ENCODE data around the gene PRKG1. TPM values are rescaled to one million over a fixed set of nuclear protein-coding genes. Genes with fewer than 3 reads are reported as not detected.

PRKG1 gene
- total RNA-seq, 5 donors from 2014 or later (not counting 1 experiment from before 2014, with no cell fraction given), result 0.03 to 0.26 (median 0.19) TPM; not detected in 1

- H3K27me3 ChIP-seq (replicated peaks in 1 of 2; ENCODE audit: control insufficient read depth in 2 of 2, extremely low read depth in 1 of 2, insufficient read depth in 2 of 2, low read length in 1 of 2), result no peaks in the 10 kb centered on the region
- Mint-ChIP-seq H3K9me3 (no peaks in the 10 kb centered on the region), H3K4me3 (no peak overlapping the region), H3K36me3 (no peaks in the 10 kb centered on the region), H3K4me1 (no peaks in the 10 kb centered on the region), H3K27ac (no peak overlapping the region), H3K27me3 (peaks cover 1 to 7% of the 10 kb centered on the region in 2 donors)
- no CpG with 5 or more reads among the region's 4 CpGs for WGBS (ENCODE audit: insufficient coverage)
- H3K4me1 ChIP-seq (ENCODE audit: control insufficient read depth in 1 of 2, extremely low read depth in 1 of 2, insufficient read depth in 2 of 2, low read length in 2 of 2), result no peaks in the 10 kb centered on the region
- ATAC-seq (replicated peaks in 1 of 4), result no peak
- CTCF ChIA-PET, result no interaction called here
- no peaks in the 10 kb centered on the region for H3K36me3 ChIP-seq (ENCODE audit: control insufficient read depth in 2 of 2, extremely low read depth in 1 of 2, insufficient read depth in 1 of 2, low read length in 1 of 2)
- no peak overlapping the region for H3K27ac ChIP-seq (ENCODE audit: low read length)
- H3K4me3 ChIP-seq (ENCODE audit: control insufficient read depth in 1 of 2, extremely low read depth in 1 of 2, low read length in 1 of 2), result no peak overlapping the region
- no peaks in the 10 kb centered on the region for H3K9me3 ChIP-seq
- POLR2A ChIA-PET, result no interaction called here
- no peak for DNase-seq
Measured at GRCh38 chr10:51642581-51642980, 568.3 kb downstream of the PRKG1 start.

DNA sequence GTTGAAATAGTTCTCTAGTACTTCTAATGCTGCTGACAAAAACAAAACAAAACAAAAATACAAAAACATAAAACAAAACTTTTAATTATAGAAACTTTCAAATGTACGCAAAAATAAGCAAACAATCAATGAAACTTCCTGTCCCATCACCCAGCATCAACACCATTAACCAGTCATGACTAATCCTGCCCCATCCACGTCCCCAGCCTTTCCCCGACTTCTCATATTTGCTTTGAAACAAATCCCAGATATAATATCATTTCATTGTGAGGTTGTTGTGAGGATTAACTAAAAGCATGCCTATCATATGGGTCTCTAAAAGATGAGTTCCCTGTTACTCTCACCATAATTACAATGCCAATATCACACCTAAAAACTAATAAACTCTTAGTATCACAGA is 569.4 kb downstream of the PRKG1 start:
- Mint-ChIP-seq H3K4me1 (no peaks in the 10 kb centered on the region), H3K4me3 (no peak overlapping the region), H3K36me3 (no peaks in the 10 kb centered on the region), H3K27ac (no peak overlapping the region), H3K27me3 (peaks cover 0 to 7% of the 10 kb centered on the region in 2 donors), H3K9me3 (no peaks in the 10 kb centered on the region)
- ChIA-PET CTCF (interaction anchor here in 1 of 2 donors (0.5 kb wide), 1 partner anchor 316 kb away, joined by 3 read pairs; no protein-coding TSS in a partner anchor), POLR2A (no interaction called here)
- Histone ChIP-seq H3K9me3 (no peaks in the 10 kb centered on the region), H3K4me1 (ENCODE audit: control insufficient read depth in 1 of 2, extremely low read depth in 1 of 2, insufficient read depth in 2 of 2, low read length in 2 of 2) (no peaks in the 10 kb centered on the region), H3K4me3 (ENCODE audit: control insufficient read depth in 1 of 2, extremely low read depth in 1 of 2, low read length in 1 of 2) (no peak overlapping the region), H3K27me3 (replicated peaks in 1 of 2; ENCODE audit: control insufficient read depth in 2 of 2, extremely low read depth in 1 of 2, insufficient read depth in 2 of 2, low read length in 1 of 2) (no peaks in the 10 kb centered on the region), H3K36me3 (ENCODE audit: control insufficient read depth in 2 of 2, extremely low read depth in 1 of 2, insufficient read depth in 1 of 2, low read length in 1 of 2) (no peaks in the 10 kb centered on the region), H3K27ac (ENCODE audit: low read length) (no peak overlapping the region)
- DNase-seq, result no peak
- WGBS (ENCODE audit: insufficient coverage), result no CpG with 5 or more reads among the region's 3 CpGs
- no peak for ATAC-seq (replicated peaks in 1 of 4)

DNA sequence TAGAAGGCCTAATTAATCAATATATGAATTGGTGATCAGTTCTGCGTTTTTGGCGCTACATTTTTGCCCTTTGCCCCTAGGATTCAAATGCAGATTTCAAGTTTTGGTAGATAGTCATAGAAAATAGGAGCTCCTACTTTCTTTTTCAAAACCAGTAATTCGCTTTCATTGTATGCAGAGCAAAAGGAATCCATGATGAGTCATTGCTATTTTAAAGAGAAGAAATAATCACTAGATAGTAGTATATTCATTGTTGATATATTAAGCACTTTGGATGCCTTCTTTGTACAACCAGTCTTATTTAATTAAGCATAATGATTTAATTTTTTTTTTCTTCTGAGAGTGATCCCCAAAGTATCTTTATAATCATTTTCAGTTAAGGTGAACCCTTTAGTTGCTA is 574.8 kb downstream of the PRKG1 start:
- H3K27ac ChIP-seq (ENCODE audit: low read length), result no peak overlapping the region
- no peaks in the 10 kb centered on the region for H3K9me3 ChIP-seq
- ChIA-PET CTCF (no interaction called here), POLR2A (no interaction called here)
- no peaks in the 10 kb centered on the region for H3K36me3 ChIP-seq (ENCODE audit: control insufficient read depth in 2 of 2, extremely low read depth in 1 of 2, insufficient read depth in 1 of 2, low read length in 1 of 2)
- Mint-ChIP-seq H3K27me3 (peaks cover under 1 to 7% of the 10 kb centered on the region in 2 donors), H3K4me3 (no peak overlapping the region), H3K9me3 (no peaks in the 10 kb centered on the region), H3K27ac (no peak overlapping the region), H3K36me3 (no peaks in the 10 kb centered on the region), H3K4me1 (no peaks in the 10 kb centered on the region)
- ATAC-seq (replicated peaks in 1 of 4) (no peak), DNase-seq (no peak)
- H3K4me3 ChIP-seq (ENCODE audit: control insufficient read depth in 1 of 2, extremely low read depth in 1 of 2, low read length in 1 of 2), result no peak overlapping the region
- WGBS (ENCODE audit: insufficient coverage), result no CpG with 5 or more reads among the region's 3 CpGs
- no peaks in the 10 kb centered on the region for H3K27me3 ChIP-seq (replicated peaks in 1 of 2; ENCODE audit: control insufficient read depth in 2 of 2, extremely low read depth in 1 of 2, insufficient read depth in 2 of 2, low read length in 1 of 2)
- no peaks in the 10 kb centered on the region for H3K4me1 ChIP-seq (ENCODE audit: control insufficient read depth in 1 of 2, extremely low read depth in 1 of 2, insufficient read depth in 2 of 2, low read length in 2 of 2)

- Histone ChIP-seq H3K9me3 (no peaks in the 10 kb centered on the region), H3K27me3 (replicated peaks in 1 of 2; ENCODE audit: control insufficient read depth in 2 of 2, extremely low read depth in 1 of 2, insufficient read depth in 2 of 2, low read length in 1 of 2) (no peaks in the 10 kb centered on the region), H3K27ac (ENCODE audit: low read length) (no peak overlapping the region), H3K4me1 (ENCODE audit: control insufficient read depth in 1 of 2, extremely low read depth in 1 of 2, insufficient read depth in 2 of 2, low read length in 2 of 2) (no peaks in the 10 kb centered on the region), H3K4me3 (ENCODE audit: control insufficient read depth in 1 of 2, extremely low read depth in 1 of 2, low read length in 1 of 2) (no peak overlapping the region), H3K36me3 (ENCODE audit: control insufficient read depth in 2 of 2, extremely low read depth in 1 of 2, insufficient read depth in 1 of 2, low read length in 1 of 2) (no peaks in the 10 kb centered on the region)
- H3K36me3 Mint-ChIP-seq, result no peaks in the 10 kb centered on the region
- H3K9me3 Mint-ChIP-seq, result no peaks in the 10 kb centered on the region
- peaks cover 0 to 4% of the 10 kb centered on the region in 2 donors for H3K27me3 Mint-ChIP-seq
- no peak for DNase-seq
- CTCF ChIA-PET, result interaction anchor here in 1 of 2 donors (0.6 kb wide), 1 partner anchor 25 kb away, joined by 4 read pairs; no protein-coding TSS in a partner anchor
- WGBS (ENCODE audit: insufficient coverage), result 86% methylated on average over 1 of the region's 1 CpG
- POLR2A ChIA-PET, result no interaction called here
- H3K4me3 Mint-ChIP-seq, result no peak overlapping the region
- no peak overlapping the region for H3K27ac Mint-ChIP-seq
- H3K4me1 Mint-ChIP-seq, result no peaks in the 10 kb centered on the region
- ATAC-seq (replicated peaks in 1 of 4), result no peak
Measured at GRCh38 chr10:51651063-51651462, 576.8 kb downstream of the PRKG1 start.

GRCh38 chr10:51653025-51653424 is 578.7 kb downstream of the PRKG1 start:
- Mint-ChIP-seq H3K4me3 (no peak overlapping the region), H3K36me3 (no peaks in the 10 kb centered on the region), H3K4me1 (no peaks in the 10 kb centered on the region), H3K27me3 (peaks cover 12 to 18% of the 10 kb centered on the region in 2 donors), H3K27ac (no peak overlapping the region), H3K9me3 (no peaks in the 10 kb centered on the region)
- CTCF ChIA-PET, result no interaction called here
- no peaks in the 10 kb centered on the region for H3K36me3 ChIP-seq (ENCODE audit: control insufficient read depth in 2 of 2, extremely low read depth in 1 of 2, insufficient read depth in 1 of 2, low read length in 1 of 2)
- no peak for DNase-seq
- no peak overlapping the region for H3K4me3 ChIP-seq (ENCODE audit: control insufficient read depth in 1 of 2, extremely low read depth in 1 of 2, low read length in 1 of 2)
- no peak for ATAC-seq (replicated peaks in 1 of 4)
- POLR2A ChIA-PET, result no interaction called here
- H3K27ac ChIP-seq (ENCODE audit: low read length), result no peak overlapping the region
- H3K4me1 ChIP-seq (ENCODE audit: control insufficient read depth in 1 of 2, extremely low read depth in 1 of 2, insufficient read depth in 2 of 2, low read length in 2 of 2), result no peaks in the 10 kb centered on the region
- no peaks in the 10 kb centered on the region for H3K27me3 ChIP-seq (replicated peaks in 1 of 2; ENCODE audit: control insufficient read depth in 2 of 2, extremely low read depth in 1 of 2, insufficient read depth in 2 of 2, low read length in 1 of 2)
- no peaks in the 10 kb centered on the region for H3K9me3 ChIP-seq

DNA sequence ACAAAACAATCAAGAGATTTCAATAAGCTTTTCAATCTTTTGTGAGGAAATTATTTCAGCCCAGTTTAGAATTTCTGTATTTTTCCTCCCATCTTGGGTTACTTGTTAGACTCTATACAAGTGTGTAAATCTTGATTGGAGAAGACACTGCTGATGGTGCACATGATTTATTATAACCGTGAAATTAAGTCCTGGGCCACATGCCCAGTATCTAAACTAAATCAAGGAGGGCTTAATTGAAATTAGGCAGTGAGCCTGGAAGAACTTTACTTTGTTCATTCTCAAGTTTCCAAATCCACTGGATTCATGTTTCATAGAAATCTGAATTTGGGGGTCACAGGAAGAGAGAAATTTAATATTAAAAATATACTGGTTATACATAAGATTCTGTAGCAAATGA is 580.6 kb downstream of the PRKG1 start:
- Mint-ChIP-seq H3K4me1 (no peaks in the 10 kb centered on the region), H3K27ac (no peak overlapping the region), H3K27me3 (peaks cover 12 to 18% of the 10 kb centered on the region in 2 donors), H3K9me3 (no peaks in the 10 kb centered on the region), H3K36me3 (no peaks in the 10 kb centered on the region), H3K4me3 (no peak overlapping the region)
- WGBS (ENCODE audit: insufficient coverage), result no CpG with 5 or more reads among the region's 1 CpG
- Histone ChIP-seq H3K4me3 (ENCODE audit: control insufficient read depth in 1 of 2, extremely low read depth in 1 of 2, low read length in 1 of 2) (no peak overlapping the region), H3K27me3 (replicated peaks in 1 of 2; ENCODE audit: control insufficient read depth in 2 of 2, extremely low read depth in 1 of 2, insufficient read depth in 2 of 2, low read length in 1 of 2) (no peaks in the 10 kb centered on the region), H3K27ac (ENCODE audit: low read length) (no peak overlapping the region), H3K4me1 (ENCODE audit: control insufficient read depth in 1 of 2, extremely low read depth in 1 of 2, insufficient read depth in 2 of 2, low read length in 2 of 2) (no peaks in the 10 kb centered on the region), H3K36me3 (ENCODE audit: control insufficient read depth in 2 of 2, extremely low read depth in 1 of 2, insufficient read depth in 1 of 2, low read length in 1 of 2) (no peaks in the 10 kb centered on the region), H3K9me3 (no peaks in the 10 kb centered on the region)
- ChIA-PET POLR2A (no interaction called here), CTCF (no interaction called here)
- ATAC-seq (replicated peaks in 1 of 4) (no peak), DNase-seq (no peak)

- H3K9me3 ChIP-seq, result no peaks in the 10 kb centered on the region
- no peaks in the 10 kb centered on the region for H3K36me3 ChIP-seq (ENCODE audit: control insufficient read depth in 2 of 2, extremely low read depth in 1 of 2, insufficient read depth in 1 of 2, low read length in 1 of 2)
- ChIA-PET POLR2A (interaction anchor here in 1 of 2 donors (0.6 kb wide), 1 partner anchor 55 kb away, joined by 9 read pairs; no protein-coding TSS in a partner anchor), CTCF (no interaction called here)
- DNase-seq (no peak), ATAC-seq (replicated peaks in 1 of 4) (no peak)
- H3K4me1 Mint-ChIP-seq, result no peaks in the 10 kb centered on the region
- H3K27me3 Mint-ChIP-seq, result peaks cover 12 to 18% of the 10 kb centered on the region in 2 donors
- H3K36me3 Mint-ChIP-seq, result no peaks in the 10 kb centered on the region
- H3K4me3 ChIP-seq (ENCODE audit: control insufficient read depth in 1 of 2, extremely low read depth in 1 of 2, low read length in 1 of 2), result no peak overlapping the region
- H3K27me3 ChIP-seq (replicated peaks in 1 of 2; ENCODE audit: control insufficient read depth in 2 of 2, extremely low read depth in 1 of 2, insufficient read depth in 2 of 2, low read length in 1 of 2), result no peaks in the 10 kb centered on the region
- H3K27ac ChIP-seq (ENCODE audit: low read length), result no peak overlapping the region
- H3K27ac Mint-ChIP-seq, result no peak overlapping the region
- no peaks in the 10 kb centered on the region for H3K4me1 ChIP-seq (ENCODE audit: control insufficient read depth in 1 of 2, extremely low read depth in 1 of 2, insufficient read depth in 2 of 2, low read length in 2 of 2)
- 88% methylated on average over 2 of the region's 3 CpGs for WGBS (ENCODE audit: insufficient coverage)
- H3K4me3 Mint-ChIP-seq, result no peak overlapping the region
- H3K9me3 Mint-ChIP-seq, result no peaks in the 10 kb centered on the region
Measured at GRCh38 chr10:51656503-51656902, 582.2 kb downstream of the PRKG1 start.
